Colonic mucosa (tissue), 4 donors: ENCODE data around the gene FADS1. TPM values are rescaled to one million over a fixed set of nuclear protein-coding genes. Genes with fewer than 3 reads are reported as not detected.

Experiments used
- DNase-seq: peaks from one replicate; pipeline ENCODE4 v3.0.0-alpha.2; 2020
- H3K27ac ChIP-seq: fragments of 200-600 bp; one replicate; pipeline ENCODE4 v1.8.0; 2021
- H3K27me3 ChIP-seq: fragments of 200-600 bp; one replicate; pipeline ENCODE4 v1.8.0; 2021
- H3K36me3 ChIP-seq: fragments of 200-600 bp; one replicate; pipeline ENCODE4 v1.8.0; 2021
- H3K4me1 ChIP-seq: fragments of 200-600 bp; one replicate; pipeline ENCODE4 v1.8.0; 2021; ENCODE audit warnings: mild to moderate bottlenecking
- H3K4me3 ChIP-seq: fragments of 200-600 bp; one replicate; pipeline ENCODE4 v1.8.0; 2021
- H3K9ac ChIP-seq, 2 donors: one replicate each; pipeline ENCODE4 v1.7.0; 2013; ENCODE audit warnings: control low read depth in 2 of 2, low read depth in 2 of 2, low read length in 2 of 2
- H3K9me3 ChIP-seq: fragments of 200-600 bp; one replicate; pipeline ENCODE4 v1.8.0; 2021
- intact Hi-C: fragments of 100-400 bp; cut with DNase I; formaldehyde crosslinking; loops from one replicate; pipeline ENCODE4 v1.14.1; 2022
- total RNA-seq, 2 donors: library from RNA; stranded (reverse); fragmentation: NEBNext Ultra II Directional in 1 of 2; extraction: Animal tissue kit (Norgen Biotek cat#: 25700) in 1 of 2; gene quantifications; one replicate each; pipeline ENCODE4 v1.2.1, GENCODE V29; 2021
- TF ChIP-seq, protein P1 (sequence below): fragments of 200-600 bp; IDR thresholded peaks from one replicate; pipeline ENCODE4 v1.8.0; 2022; ENCODE audit warnings: antibody characterized with exemption, mild to moderate bottlenecking
- donor health status: healthy.
- donor health status: DM: no; HTN: no; CAD: no.
- donor health status: DM: no; HTN: no; CAD: no.

Gene FADS1
- total RNA-seq, result 10 to 100 TPM in 1 of 2 donors, 1 to 10 TPM in 1; 6.9 to 17.4 TPM

DNA sequence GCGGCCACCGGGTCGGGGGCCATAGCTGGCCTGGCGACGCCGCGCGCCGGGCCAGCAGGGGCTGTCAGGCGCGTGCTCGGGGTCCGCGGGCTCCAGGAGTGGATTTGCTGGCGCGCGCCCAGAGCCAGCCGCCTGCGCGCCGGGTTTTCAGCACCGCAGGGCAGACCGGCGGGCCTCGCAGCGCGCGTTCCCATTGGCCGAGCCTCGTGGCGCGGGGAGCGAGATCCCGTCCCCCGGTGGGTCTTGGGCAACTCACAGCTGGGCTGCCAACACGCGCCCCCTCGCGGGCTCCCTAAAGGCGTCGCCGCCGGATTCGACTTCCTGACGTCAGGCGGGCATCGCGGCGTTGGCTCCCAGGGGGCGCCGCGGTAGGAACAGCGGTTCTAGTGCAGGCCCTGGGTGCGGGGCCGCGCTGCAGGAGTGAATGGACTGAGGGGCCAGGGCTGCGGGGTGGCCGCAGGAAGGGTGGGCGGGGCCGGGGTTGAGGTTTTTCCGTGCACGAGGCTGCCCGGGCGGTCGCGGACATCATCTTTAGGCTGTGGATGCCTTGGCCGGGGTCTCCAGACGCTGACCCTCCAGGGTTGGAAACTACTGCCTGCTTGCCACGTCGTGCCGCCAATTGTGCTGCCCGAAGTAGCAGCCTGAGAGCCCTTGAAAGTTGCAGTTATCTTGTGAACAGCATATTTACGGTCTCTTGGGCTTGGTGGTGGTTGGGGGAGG lies at the start of gene FADS1:
Gene FADS1 (minus strand): TSS at position 268 of the 720 bp plus-strand sequence. CDS start 74 bp downstream, at position 194.
- TF ChIP-seq, protein P1, sequence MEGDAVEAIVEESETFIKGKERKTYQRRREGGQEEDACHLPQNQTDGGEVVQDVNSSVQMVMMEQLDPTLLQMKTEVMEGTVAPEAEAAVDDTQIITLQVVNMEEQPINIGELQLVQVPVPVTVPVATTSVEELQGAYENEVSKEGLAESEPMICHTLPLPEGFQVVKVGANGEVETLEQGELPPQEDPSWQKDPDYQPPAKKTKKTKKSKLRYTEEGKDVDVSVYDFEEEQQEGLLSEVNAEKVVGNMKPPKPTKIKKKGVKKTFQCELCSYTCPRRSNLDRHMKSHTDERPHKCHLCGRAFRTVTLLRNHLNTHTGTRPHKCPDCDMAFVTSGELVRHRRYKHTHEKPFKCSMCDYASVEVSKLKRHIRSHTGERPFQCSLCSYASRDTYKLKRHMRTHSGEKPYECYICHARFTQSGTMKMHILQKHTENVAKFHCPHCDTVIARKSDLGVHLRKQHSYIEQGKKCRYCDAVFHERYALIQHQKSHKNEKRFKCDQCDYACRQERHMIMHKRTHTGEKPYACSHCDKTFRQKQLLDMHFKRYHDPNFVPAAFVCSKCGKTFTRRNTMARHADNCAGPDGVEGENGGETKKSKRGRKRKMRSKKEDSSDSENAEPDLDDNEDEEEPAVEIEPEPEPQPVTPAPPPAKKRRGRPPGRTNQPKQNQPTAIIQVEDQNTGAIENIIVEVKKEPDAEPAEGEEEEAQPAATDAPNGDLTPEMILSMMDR, result peak; percentile 38
- H3K4me3 ChIP-seq, result peak within 1 kb of the TSS; percentile 75
- H3K9me3 ChIP-seq, result no peaks in the 10 kb centered on the region
- intact Hi-C loops, result no loop called here
- H3K27ac ChIP-seq, result peak within 1 kb of the TSS; percentile 95
- peaks cover 7% of the 10 kb centered on the region for H3K27me3 ChIP-seq
- DNase-seq, result peak; percentile 84
- no peaks in the 10 kb centered on the region for H3K4me1 ChIP-seq
- H3K9ac ChIP-seq, result peak within 1 kb of the TSS; percentile 71 to 94
- no peaks in the 10 kb centered on the region for H3K36me3 ChIP-seq

DNA sequence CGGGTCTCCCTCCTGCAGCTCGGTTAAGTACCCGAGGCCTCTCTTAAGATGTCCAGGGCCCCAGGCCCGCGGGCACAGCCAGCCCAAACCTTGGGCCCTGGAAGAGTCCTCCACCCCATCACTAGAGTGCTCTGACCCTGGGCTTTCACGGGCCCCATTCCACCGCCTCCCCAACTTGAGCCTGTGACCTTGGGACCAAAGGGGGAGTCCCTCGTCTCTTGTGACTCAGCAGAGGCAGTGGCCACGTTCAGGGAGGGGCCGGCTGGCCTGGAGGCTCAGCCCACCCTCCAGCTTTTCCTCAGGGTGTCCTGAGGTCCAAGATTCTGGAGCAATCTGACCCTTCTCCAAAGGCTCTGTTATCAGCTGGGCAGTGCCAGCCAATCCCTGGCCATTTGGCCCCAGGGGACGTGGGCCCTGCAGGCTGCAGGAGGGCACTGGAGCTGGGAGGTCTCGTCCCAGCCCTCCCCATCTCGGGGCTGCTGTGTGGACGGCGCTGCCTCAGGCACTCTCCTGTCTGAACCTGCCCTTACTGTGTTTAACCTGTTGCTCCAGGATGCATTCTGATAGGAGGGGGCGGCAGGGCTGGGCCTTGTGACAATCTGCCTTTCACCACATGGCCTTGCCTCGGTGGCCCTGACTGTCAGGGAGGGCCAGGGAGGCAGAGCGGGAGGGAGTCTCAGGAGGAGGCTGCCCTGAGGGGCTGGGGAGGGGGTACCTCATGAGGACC lies 49.6 kb upstream of the FADS1 start:
- intact Hi-C loops, result no loop called here
- TF ChIP-seq, protein P1, result no peak
- Histone ChIP-seq H3K4me3 (no peak overlapping the region), H3K27ac (no peak overlapping the region), H3K27me3 (no peaks in the 10 kb centered on the region), H3K36me3 (no peaks in the 10 kb centered on the region), H3K9ac (no peak overlapping the region), H3K9me3 (no peaks in the 10 kb centered on the region), H3K4me1 (no peaks in the 10 kb centered on the region)
- DNase-seq, result no peak

DNA sequence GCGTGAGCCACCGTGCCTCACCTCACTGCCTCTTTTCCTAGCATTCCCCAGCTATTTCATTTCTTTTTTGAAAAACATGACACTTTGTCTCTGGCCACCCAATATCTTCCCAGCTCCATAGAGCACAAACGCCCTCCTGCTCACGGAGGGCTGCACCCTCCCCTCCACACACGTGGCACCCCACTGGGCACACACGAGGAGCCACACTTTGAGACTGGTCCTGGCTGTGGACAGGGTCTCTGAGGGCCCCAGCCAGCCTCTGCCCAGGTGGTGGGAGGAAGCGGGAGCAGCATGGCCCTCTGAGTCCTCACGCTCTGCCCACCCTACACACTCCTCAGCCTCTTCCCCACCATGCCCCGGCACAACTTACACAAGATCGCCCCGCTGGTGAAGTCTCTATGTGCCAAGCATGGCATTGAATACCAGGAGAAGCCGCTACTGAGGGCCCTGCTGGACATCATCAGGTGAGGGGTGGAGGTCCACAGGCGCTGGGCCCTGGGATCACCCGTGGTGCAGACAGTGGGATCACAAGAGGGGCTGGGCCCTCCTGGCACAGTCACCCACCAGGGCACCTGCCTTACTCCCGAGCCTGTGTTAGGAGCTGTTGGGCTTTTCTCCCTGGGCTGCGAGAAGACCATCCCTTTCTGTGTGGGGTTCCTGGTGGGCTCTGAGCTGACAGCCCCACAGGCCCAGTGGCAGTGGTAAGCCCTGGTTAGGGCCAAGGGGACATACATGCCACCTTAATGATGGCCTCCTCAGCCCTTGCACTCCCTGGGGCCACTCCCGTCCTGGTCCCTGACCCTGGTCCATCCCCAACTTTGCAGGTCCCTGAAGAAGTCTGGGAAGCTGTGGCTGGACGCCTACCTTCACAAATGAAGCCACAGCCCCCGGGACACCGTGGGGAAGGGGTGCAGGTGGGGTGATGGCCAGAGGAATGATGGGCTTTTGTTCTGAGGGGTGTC lies 48.3 kb upstream of the FADS1 start:
- no peaks in the 10 kb centered on the region for H3K36me3 ChIP-seq
- no peak overlapping the region for H3K9ac ChIP-seq

DNA sequence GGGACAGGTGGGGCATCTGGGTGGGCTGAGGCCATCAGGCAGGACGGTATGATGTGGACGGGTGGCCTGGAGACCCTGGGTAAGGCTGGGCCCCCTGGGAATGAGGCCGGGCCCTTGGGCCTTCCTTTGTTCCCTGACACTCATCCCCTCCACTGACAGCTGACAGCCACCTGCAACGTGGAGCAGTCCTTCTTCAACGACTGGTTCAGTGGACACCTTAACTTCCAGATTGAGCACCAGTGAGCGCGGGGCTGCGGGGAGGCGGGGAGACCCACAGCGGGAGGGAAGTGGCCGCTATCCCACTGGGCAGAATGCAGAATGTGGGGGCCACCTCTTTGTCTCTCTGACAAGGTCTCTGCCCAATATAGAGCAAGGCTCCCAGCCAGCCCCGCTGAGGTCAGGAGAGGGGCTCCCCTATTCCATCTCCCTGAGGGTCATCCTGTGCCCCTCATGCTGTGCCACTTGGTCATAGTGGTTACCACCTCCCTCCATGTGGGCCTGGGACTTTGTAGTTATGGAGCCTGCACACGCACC lies 46.8 kb upstream of the FADS1 start:
- intact Hi-C loops, result no loop called here
- no peak overlapping the region for H3K27ac ChIP-seq
- TF ChIP-seq, protein P1, result no peak
- no peaks in the 10 kb centered on the region for H3K27me3 ChIP-seq
- no peak overlapping the region for H3K9ac ChIP-seq
- no peaks in the 10 kb centered on the region for H3K4me1 ChIP-seq
- no peak for DNase-seq
- H3K9me3 ChIP-seq, result no peaks in the 10 kb centered on the region
- H3K36me3 ChIP-seq, result no peaks in the 10 kb centered on the region
- no peak overlapping the region for H3K4me3 ChIP-seq

More for the DNA sequence above, 48.3 kb upstream of the FADS1 start:
- intact Hi-C loops, result no loop called here
- Histone ChIP-seq H3K27me3 (no peaks in the 10 kb centered on the region), H3K4me1 (no peaks in the 10 kb centered on the region), H3K4me3 (no peak overlapping the region), H3K9me3 (no peaks in the 10 kb centered on the region), H3K27ac (no peak overlapping the region)
- TF ChIP-seq, protein P1, result no peak
- no peak for DNase-seq
